Activated CD8-positive, alpha-beta memory T cell treated with anti-CD3 and anti-CD28 coated beads for 1 hour (primary cell): ENCODE results near the gene USP53.
A peak's percentile ranks its signal among the peaks of the same experiment; 100 is the strongest.
"Not testable (repeated sequence)": the region's sequence is repeated elsewhere in the genome, so short reads cannot be mapped to it uniquely, and the experiment has no call there.

Experiments
- DNase-seq, 2 donors: peaks; one replicate each; pipeline ENCODE4 v3.0.0-alpha.2; 2020; ENCODE audit warnings: low read depth in 1 of 2; ENCODE audit errors: extremely low read depth in 1 of 2

USP53 gene

GRCh38 chr4:119212234-119212963, at the start of gene USP53:
USP53 (plus strand) TSS chr4:119212713; CDS start chr4:119239760, 27,047 bp downstream.
- peak; percentile 92 to 97 for DNase-seq

GRCh38 chr4:119165767-119166166, 46.7 kb upstream of the USP53 start:
- no peak for DNase-seq

GRCh38 chr4:119170195-119170594, 42.3 kb upstream of the USP53 start:
- no peak for DNase-seq

- DNase-seq: no peak
These were observed 40.3 kb upstream of the USP53 start for GRCh38 chr4:119172223-119172622.

GRCh38 chr4:119173729-119174361, 38.7 kb upstream of the USP53 start:
- not testable (repeated sequence) for DNase-seq

- no peak for DNase-seq
These were observed 33.5 kb upstream of the USP53 start for GRCh38 chr4:119179011-119179410.

- no peak for DNase-seq
These were observed 28.4 kb upstream of the USP53 start for GRCh38 chr4:119184128-119184527.

GRCh38 chr4:119189638-119190037, 22.9 kb upstream of the USP53 start:
- no peak for DNase-seq

GRCh38 chr4:119190354-119190753, 22.2 kb upstream of the USP53 start:
- DNase-seq: no peak

GRCh38 chr4:119191505-119191904, 21.0 kb upstream of the USP53 start:
- no peak for DNase-seq

- no peak for DNase-seq
These were observed 14.7 kb upstream of the USP53 start for GRCh38 chr4:119197772-119198212.

GRCh38 chr4:119204916-119205315, 7.6 kb upstream of the USP53 start:
- DNase-seq: no peak

GRCh38 chr4:119205690-119206089, 6.8 kb upstream of the USP53 start:
- no peak for DNase-seq

GRCh38 chr4:119206178-119206577, 6.3 kb upstream of the USP53 start:
- DNase-seq: no peak

- DNase-seq: no peak
These were observed 5.5 kb upstream of the USP53 start for GRCh38 chr4:119207051-119207450.

- DNase-seq: no peak
These were observed 3.4 kb upstream of the USP53 start for GRCh38 chr4:119209077-119209476.

GRCh38 chr4:119209586-119209985, 2.9 kb upstream of the USP53 start:
- no peak for DNase-seq

- no peak for DNase-seq
These were observed 1.7 kb upstream of the USP53 start for GRCh38 chr4:119210775-119211174.

GRCh38 chr4:119211867-119212233, 663 bp upstream of the USP53 start:
- no peak for DNase-seq

- DNase-seq: peak in 1 of 2 donors; percentile 38
These were observed 572 bp downstream of the USP53 start for GRCh38 chr4:119212964-119213606.

GRCh38 chr4:119218093-119218492, 5.6 kb downstream of the USP53 start:
- DNase-seq: no peak

GRCh38 chr4:119221412-119221811, 8.9 kb downstream of the USP53 start:
- no peak for DNase-seq
